ENCODE measurements around the gene LNPEP.

Gene LNPEP

GRCh38 chr5:96935559-96936430 lies at the start of gene LNPEP:
LNPEP (plus strand) TSS chr5:96936080; CDS start chr5:96936156, 76 bp downstream.
- peak; percentile 87 to 90 for DNase-seq (ENCODE audit: low read depth in 2 of 2)

DNA sequence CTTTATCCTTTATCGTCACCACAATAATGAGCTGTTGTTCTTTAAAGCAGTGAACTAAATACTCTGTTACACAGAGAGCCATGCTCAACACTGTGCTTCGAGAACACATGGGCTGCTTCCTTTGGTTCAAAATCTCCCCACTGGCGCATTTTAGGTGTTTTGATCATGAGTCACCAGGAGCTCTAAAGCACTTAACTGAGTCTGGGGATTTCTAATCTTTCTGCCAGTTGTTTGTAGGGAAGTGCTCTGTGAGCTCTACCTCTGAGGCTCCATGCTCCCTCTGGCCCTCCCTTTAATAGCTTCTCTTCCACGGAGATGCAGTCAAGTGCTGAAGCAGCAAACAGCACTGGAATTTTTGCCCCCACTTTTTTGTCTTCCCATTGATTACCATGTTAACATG lies 42.5 kb upstream of the LNPEP start:
- DNase-seq (ENCODE audit: low read depth in 2 of 2) = no peak

GRCh38 chr5:96896276-96896675 lies 39.6 kb upstream of the LNPEP start:
- DNase-seq (ENCODE audit: low read depth in 2 of 2) = no peak

- no peak for DNase-seq (ENCODE audit: low read depth in 2 of 2)
Measured at GRCh38 chr5:96896806-96897205, 39.1 kb upstream of the LNPEP start.

DNA sequence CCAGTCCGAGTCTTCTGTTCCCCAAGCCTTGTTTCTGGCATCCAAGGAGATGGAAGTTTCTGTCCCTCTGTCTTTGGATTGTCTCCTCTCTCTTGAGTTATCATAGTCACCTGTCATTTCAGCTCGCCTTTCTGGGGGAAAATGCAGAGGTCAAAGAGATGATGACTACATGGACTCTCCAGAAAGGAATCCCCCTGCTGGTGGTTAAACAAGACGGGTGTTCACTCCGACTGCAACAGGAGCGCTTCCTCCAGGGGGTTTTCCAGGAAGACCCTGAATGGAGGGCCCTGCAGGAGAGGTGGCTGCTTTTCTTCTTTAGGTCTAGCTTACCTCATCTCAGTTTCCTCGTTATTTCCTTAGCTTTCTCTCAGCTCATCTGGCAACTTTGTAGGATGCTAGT lies 34.5 kb upstream of the LNPEP start:
- no peak for DNase-seq (ENCODE audit: low read depth in 2 of 2)

DNA sequence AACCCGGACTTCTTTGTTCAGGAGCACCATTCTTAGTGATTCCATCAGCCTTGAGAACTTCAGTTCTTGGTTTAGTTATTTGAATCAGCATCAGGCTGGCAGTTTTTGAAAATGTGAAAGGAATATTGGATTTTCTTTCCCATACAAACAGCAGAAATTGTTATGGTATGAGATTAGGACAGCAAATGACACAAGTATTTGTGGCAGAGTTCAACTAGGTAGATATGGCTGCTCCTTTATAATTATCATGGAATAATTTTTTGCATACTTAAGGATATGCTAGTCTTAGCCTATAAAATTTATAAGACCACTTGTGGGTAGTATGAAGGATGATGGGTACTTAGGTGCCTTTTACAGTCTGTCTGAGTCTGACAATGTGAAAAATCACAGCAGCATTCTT lies 34.0 kb upstream of the LNPEP start:
- no peak for DNase-seq (ENCODE audit: low read depth in 2 of 2)

DNA sequence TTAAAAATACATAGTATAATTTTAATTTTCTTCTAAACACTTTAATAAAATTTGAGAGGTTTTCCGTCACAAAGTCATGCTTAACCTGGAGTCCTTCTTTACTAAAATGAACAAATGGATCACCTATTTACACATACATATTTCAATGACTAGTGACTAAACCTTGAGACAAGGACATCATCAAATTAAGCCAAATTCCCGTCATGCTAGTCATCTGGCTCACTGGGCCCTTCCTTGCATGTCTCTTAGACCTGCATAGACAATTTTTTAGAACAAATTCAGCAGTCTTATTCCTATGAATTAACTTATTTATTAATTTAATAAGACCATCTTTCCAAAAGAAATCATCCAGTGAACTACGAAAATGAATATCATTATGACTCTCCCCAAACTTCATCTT lies 33.0 kb upstream of the LNPEP start:
- no peak for DNase-seq (ENCODE audit: low read depth in 2 of 2)

GRCh38 chr5:96903300-96903699 lies 32.6 kb upstream of the LNPEP start:
- no peak for DNase-seq (ENCODE audit: low read depth in 2 of 2)

- DNase-seq (ENCODE audit: low read depth in 2 of 2) = no peak
Measured at GRCh38 chr5:96904054-96904931, 31.6 kb upstream of the LNPEP start.

DNA sequence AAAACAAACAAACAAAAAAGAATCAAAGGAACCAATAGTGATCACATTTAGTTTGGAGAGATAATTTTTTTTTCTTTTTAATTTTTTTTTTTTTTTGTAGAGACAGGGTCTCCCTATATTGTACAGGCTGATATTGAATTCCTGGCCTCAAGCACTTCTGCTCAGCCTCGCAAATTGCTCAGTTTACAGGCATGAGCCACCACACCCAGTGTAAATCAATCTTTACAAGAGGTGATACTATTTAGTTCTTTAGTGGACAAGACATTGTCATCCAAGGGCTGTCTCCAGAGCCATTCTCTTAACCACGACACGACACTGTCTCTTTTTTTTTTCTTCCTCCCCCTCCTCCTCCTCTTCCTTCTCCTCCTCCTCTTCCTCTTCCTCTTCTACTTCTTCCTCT lies 30.0 kb upstream of the LNPEP start:
- no peak for DNase-seq (ENCODE audit: low read depth in 2 of 2)

DNA sequence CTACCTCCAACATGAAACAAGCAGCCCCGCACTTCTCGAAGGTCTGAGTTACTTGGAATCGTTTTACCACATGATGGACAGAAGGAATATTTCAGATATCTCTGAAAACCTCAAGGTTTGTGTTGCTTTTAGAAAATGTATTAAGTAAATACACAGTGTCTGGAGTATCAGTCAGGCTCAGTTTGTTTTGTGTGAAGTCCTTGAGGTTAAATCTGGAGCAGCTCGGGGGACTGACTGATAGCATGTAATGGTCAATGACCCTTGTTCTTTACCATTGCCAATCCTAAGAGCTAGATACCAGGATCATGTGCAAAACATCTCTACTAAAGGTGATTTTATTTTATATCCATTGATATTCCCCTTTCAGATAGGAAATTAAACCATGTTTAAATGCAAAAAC lies 26.9 kb upstream of the LNPEP start:
- no peak for DNase-seq (ENCODE audit: low read depth in 2 of 2)

GRCh38 chr5:96909435-96909834 lies 26.4 kb upstream of the LNPEP start:
- DNase-seq (ENCODE audit: low read depth in 2 of 2) = no peak

GRCh38 chr5:96911139-96911538 lies 24.7 kb upstream of the LNPEP start:
- DNase-seq (ENCODE audit: low read depth in 2 of 2) = no peak

DNA sequence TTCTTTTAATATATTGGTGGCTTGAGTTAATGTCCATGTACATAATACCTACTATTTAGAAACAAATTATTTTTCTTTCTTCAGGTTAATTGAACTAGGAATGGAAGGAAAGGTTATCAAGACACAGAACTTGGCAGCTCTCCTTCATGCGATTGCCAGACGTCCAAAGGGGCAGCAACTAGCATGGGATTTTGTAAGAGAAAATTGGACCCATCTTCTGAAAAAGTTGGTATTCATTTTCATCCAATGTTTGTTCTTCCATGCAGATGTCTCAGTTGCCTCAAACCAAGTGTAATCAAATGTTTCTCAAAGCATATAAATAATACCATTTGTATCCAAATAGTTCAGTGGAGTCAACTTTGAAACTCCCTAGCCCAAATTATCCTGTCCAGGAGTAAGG lies 22.6 kb upstream of the LNPEP start:
- no peak for DNase-seq (ENCODE audit: low read depth in 2 of 2)

- DNase-seq (ENCODE audit: low read depth in 2 of 2) = no peak
Measured at GRCh38 chr5:96919754-96920197, 16.1 kb upstream of the LNPEP start.

GRCh38 chr5:96920744-96921355 lies 15.0 kb upstream of the LNPEP start:
- DNase-seq (ENCODE audit: low read depth in 2 of 2) = no peak

DNA sequence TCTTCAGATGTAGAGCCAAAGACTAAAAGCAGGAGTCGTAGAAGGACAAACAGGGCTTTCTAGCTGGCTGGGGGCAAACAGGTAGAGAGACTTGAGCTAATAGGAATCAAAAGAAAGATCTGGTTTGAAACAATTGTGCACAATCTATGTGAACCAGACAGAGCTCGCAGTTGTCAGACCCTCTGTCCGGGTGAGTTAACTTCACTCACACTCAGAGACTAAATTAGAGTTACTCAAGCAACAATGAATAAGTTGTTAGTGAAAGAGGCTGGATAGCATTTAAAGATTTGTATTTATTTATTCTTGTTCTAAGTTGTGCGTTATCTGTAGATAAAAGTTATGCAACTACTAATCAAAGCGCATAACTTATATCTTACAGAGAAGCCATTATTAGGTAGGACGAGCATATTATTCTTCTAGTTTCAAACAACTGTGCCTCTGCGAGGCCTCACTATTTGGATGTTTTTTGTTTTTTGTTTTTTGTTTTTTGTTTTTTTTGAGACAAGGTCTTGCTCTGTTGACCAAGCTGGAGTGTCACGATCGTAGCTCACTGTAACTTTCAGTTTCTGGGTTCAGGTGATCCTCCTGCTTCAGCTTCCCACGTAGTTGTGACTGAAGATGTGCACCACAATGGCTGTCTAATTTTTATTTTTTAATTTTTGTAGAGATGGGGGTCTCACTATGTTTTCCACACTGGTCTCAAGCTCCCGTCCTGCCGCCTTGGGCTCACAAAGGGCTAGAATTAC lies 13.2 kb upstream of the LNPEP start:
- no peak for DNase-seq (ENCODE audit: low read depth in 2 of 2)

GRCh38 chr5:96924016-96924443 lies 11.8 kb upstream of the LNPEP start:
- no peak for DNase-seq (ENCODE audit: low read depth in 2 of 2)

DNA sequence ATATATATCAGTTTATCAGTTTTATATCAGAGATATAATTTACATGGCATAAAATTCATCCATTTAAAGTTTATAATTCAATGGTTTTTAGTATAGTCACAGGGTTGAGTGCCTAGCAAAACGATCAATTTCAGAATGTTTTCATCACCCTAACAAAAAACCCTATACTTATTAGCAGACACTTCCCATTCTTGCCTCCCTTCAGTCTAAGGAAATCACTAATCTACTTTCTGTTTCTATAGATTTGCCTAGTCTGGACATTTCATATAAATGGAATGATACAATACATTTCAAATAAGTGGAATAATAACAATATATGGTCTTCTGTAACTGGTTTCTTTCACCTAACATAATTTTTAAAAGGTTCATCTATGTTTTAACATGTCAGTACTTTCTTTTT lies 9.6 kb upstream of the LNPEP start:
- no peak for DNase-seq (ENCODE audit: low read depth in 2 of 2)

DNA sequence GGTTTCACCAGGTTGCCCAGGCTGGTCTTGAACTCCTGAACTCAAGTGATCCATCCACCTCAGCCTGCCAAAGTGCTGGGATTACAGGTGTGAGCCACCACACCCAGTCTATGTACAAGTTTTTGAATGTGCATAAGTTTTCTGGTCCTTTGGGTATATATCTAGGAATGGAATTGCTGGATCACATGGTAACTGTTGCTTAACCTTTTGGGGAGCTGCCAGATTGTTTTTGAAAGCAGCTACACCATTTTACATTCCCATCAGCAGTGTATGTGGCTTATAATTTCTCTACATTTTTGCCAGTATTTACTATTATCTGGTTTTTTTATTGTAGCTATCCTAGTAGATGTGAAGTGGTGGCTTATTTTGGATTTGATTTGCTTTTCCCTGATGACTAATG lies 8.9 kb upstream of the LNPEP start:
- DNase-seq (ENCODE audit: low read depth in 2 of 2) = no peak

DNA sequence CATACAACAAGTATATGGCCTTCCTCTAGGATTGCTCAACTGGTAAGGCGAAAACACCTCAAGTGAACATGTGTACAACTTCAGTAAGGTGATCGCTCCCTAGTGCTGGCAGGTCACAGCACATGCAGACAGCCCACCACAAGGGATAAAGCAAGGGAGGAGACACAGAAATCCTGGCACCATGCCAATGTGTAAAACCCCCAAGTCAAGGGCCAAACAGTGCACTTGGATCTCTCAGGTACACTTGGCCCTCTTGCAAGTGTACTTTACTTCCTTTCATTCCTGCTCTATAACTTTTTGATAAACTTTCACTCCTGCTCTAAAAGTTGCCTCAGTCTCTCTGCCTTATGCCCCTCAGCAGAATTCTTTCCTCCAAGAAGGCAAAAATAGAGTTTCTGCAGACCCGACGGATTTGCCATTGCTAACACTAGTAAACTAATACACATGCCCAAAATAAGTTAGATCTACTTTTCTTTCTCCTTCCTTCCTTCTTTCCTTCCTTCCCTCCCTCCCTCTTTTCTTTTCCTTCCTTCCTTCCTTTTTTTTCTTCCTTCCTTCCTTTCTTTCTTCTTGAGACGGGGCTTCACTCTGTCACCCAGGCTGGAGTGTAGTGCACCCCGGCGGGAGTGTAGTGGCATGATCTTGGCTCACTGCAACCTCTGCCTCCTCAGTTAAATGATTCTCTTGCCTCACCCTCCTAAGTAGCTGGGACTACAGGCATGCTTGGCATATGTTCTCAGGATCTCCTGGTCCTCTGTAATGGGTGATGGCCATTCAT lies 6.8 kb upstream of the LNPEP start:
- no peak for DNase-seq (ENCODE audit: low read depth in 2 of 2)

All from activated CD4-positive, alpha-beta T cell treated with anti-CD3 and anti-CD28 coated beads for 24 hours (primary cell).